T-helper 2 cell (primary cell): ENCODE measurements around the gene CDK14.

Experiments used
- DNase-seq, 5 experiments: peaks; one replicate each; pipeline versions ENCODE4 v3.0.0 to v3.0.0-alpha.2; 2012 to 2022

CDK14 gene

GRCh38 chr7:90853205-90853604 lies 257.1 kb downstream of the CDK14 start:
- DNase-seq = no peak

GRCh38 chr7:90856351-90857070 lies 260.4 kb downstream of the CDK14 start:
- no peak for DNase-seq

- no peak for DNase-seq
Measured at GRCh38 chr7:90857603-90858002, 261.5 kb downstream of the CDK14 start.

- DNase-seq = no peak
Measured at GRCh38 chr7:90858546-90858945, 262.4 kb downstream of the CDK14 start.

- DNase-seq = no peak
Measured at GRCh38 chr7:90859521-90859920, 263.4 kb downstream of the CDK14 start.

- DNase-seq = no peak
Measured at GRCh38 chr7:90864088-90864487, 268.0 kb downstream of the CDK14 start.

- no peak for DNase-seq
Measured at GRCh38 chr7:90869335-90869734, 273.2 kb downstream of the CDK14 start.

GRCh38 chr7:90876701-90877100 lies 280.6 kb downstream of the CDK14 start:
- DNase-seq = no peak

GRCh38 chr7:90877201-90877600 lies 281.1 kb downstream of the CDK14 start:
- DNase-seq = no peak

- no peak for DNase-seq
Measured at GRCh38 chr7:90879924-90880323, 283.8 kb downstream of the CDK14 start.

- DNase-seq = no peak
Measured at GRCh38 chr7:90886416-90886815, 290.3 kb downstream of the CDK14 start.

GRCh38 chr7:90889210-90889609 lies 293.1 kb downstream of the CDK14 start:
- DNase-seq = no peak

- DNase-seq = no peak
Measured at GRCh38 chr7:90889644-90890043, 293.5 kb downstream of the CDK14 start.

- no peak for DNase-seq
Measured at GRCh38 chr7:90891529-90891928, 295.4 kb downstream of the CDK14 start.

GRCh38 chr7:90892213-90892612 lies 296.1 kb downstream of the CDK14 start:
- DNase-seq = no peak

GRCh38 chr7:90894122-90894521 lies 298.0 kb downstream of the CDK14 start:
- no peak for DNase-seq

- DNase-seq = no peak
Measured at GRCh38 chr7:90896458-90896857, 300.3 kb downstream of the CDK14 start.

- no peak for DNase-seq
Measured at GRCh38 chr7:90897961-90898469, 301.9 kb downstream of the CDK14 start.

GRCh38 chr7:90900628-90901356 lies 304.7 kb downstream of the CDK14 start:
- DNase-seq = no peak

- DNase-seq = no peak
Measured at GRCh38 chr7:90903841-90904240, 307.7 kb downstream of the CDK14 start.

- no peak for DNase-seq
Measured at GRCh38 chr7:90910136-90910535, 314.0 kb downstream of the CDK14 start.

GRCh38 chr7:90916319-90916718 lies 320.2 kb downstream of the CDK14 start:
- no peak for DNase-seq

GRCh38 chr7:90917539-90917938 lies 321.4 kb downstream of the CDK14 start:
- DNase-seq = no peak

GRCh38 chr7:90918303-90918702 lies 322.2 kb downstream of the CDK14 start:
- DNase-seq = no peak
